GM23338 (cell line): ENCODE measurements around the gene GGA2. TPM values are rescaled to one million over a fixed set of nuclear protein-coding genes. Genes with fewer than 3 reads are reported as not detected.

ENCODE experiments used
- ATAC-seq: fragments of 200-7000 bp; cut with Tn5 transposase; 3 replicates; pipeline ENCODE4 v1.9.1; 2020
- DNase-seq: peaks from one replicate; pipeline ENCODE4 v3.0.0-alpha.2; 2015; ENCODE audit warnings: low spot score
- H2AFZ ChIP-seq: fragments of 200-600 bp; sonication (generic); 2 replicates; pipeline ENCODE4 v1.8.0; 2016; ENCODE audit warnings: antibody characterized with exemption, mild to moderate bottlenecking, moderate library complexity
- H3F3A ChIP-seq: fragments of 200-600 bp; sonication (generic); replicated peaks from 2 replicates; pipeline ENCODE4 v1.8.0; 2017; ENCODE audit warnings: antibody characterized with exemption, mixed run types, low read depth
- H3K27ac ChIP-seq: fragments of 200-600 bp; sonication (generic); 2 replicates; pipeline ENCODE4 v1.6.1; 2016; ENCODE audit warnings: low read depth
- H3K27me3 ChIP-seq: fragments of 200-600 bp; sonication (generic); 2 replicates; pipeline ENCODE4 v1.8.0; 2016; ENCODE audit warnings: mild to moderate bottlenecking, mixed run types, moderate library complexity; ENCODE audit not compliant: insufficient read depth
- H3K36me3 ChIP-seq: fragments of 200-600 bp; sonication (generic); 2 replicates; pipeline ENCODE4 v1.8.0; 2016; ENCODE audit warnings: mild to moderate bottlenecking; ENCODE audit not compliant: insufficient read depth
- H3K4me1 ChIP-seq: fragments of 200-600 bp; sonication (generic); 2 replicates; pipeline ENCODE4 v1.8.0; 2016; ENCODE audit warnings: mild to moderate bottlenecking, moderate library complexity; ENCODE audit not compliant: insufficient read depth
- H3K4me2 ChIP-seq: fragments of 200-600 bp; sonication (generic); 2 replicates; pipeline ENCODE4 v1.7.1; 2017; ENCODE audit warnings: mixed run types
- H3K4me3 ChIP-seq: fragments of 200-600 bp; sonication (generic); 2 replicates; pipeline ENCODE4 v1.6.1; 2016; ENCODE audit warnings: mixed run types
- H3K79me2 ChIP-seq: fragments of 200-600 bp; sonication (generic); replicated peaks from 2 replicates; pipeline ENCODE4 v1.8.0; 2017; ENCODE audit warnings: mild to moderate bottlenecking; ENCODE audit not compliant: insufficient read depth
- H3K9me2 ChIP-seq: fragments of 200-600 bp; sonication (generic); 2 replicates; pipeline ENCODE4 v1.8.0; 2017; ENCODE audit not compliant: insufficient read depth
- H4K20me1 ChIP-seq: fragments of 200-600 bp; sonication (generic); replicated peaks from 2 replicates; pipeline ENCODE4 v1.8.0; 2017; ENCODE audit warnings: mild to moderate bottlenecking; ENCODE audit not compliant: insufficient read depth
- H3K27ac Mint-ChIP-seq: 2 replicates; pipeline ENCODE4 v1.8.0; 2020; ENCODE audit warnings: inconsistent platforms, mild to moderate bottlenecking, moderate library complexity, mixed read lengths
- H3K27me3 Mint-ChIP-seq: 3 replicates; pipeline ENCODE4 v1.8.0; 2022; ENCODE audit warnings: low read depth, mild to moderate bottlenecking, moderate library complexity, mixed read lengths, inconsistent platforms; ENCODE audit not compliant: insufficient read depth, poor library complexity
- H3K36me3 Mint-ChIP-seq: 3 replicates; pipeline ENCODE4 v1.8.0; 2021; ENCODE audit warnings: low read depth, mild to moderate bottlenecking, inconsistent platforms, moderate library complexity, mixed read lengths
- H3K4me1 Mint-ChIP-seq: 3 replicates; pipeline ENCODE4 v1.8.0; 2020; ENCODE audit warnings: mild to moderate bottlenecking, inconsistent platforms, mixed read lengths
- H3K4me3 Mint-ChIP-seq: 3 replicates; pipeline ENCODE4 v1.8.0; 2021; ENCODE audit warnings: moderate library complexity, mild to moderate bottlenecking, inconsistent platforms, mixed read lengths
- H3K9me3 Mint-ChIP-seq: 3 replicates; pipeline ENCODE4 v1.8.0; 2020; ENCODE audit warnings: moderate library complexity, mild to moderate bottlenecking, inconsistent platforms, mixed read lengths
- CREB1 ChIP-seq: fragments of 250-450 bp; sonication (Bioruptor Pico); IDR thresholded peaks from 2 replicates; pipeline ENCODE4 v1.5.0; 2020; ENCODE audit warnings: low read depth, mild to moderate bottlenecking, moderate library complexity
- EZH2 ChIP-seq: fragments of 200-600 bp; sonication (generic); IDR thresholded peaks from one replicate; pipeline ENCODE4 v1.8.0; 2017; ENCODE audit warnings: antibody characterized with exemption, mild to moderate bottlenecking, low read depth; ENCODE audit not compliant: unreplicated experiment
- EZH2phosphoT487 ChIP-seq: fragments of 200-600 bp; sonication (generic); IDR thresholded peaks from one replicate; pipeline ENCODE4 v1.8.1; 2018; ENCODE audit warnings: antibody characterized with exemption; ENCODE audit not compliant: unreplicated experiment
- JUNB ChIP-seq: IDR thresholded peaks from one replicate; pipeline ENCODE4 v1.6.1; 2016; ENCODE audit warnings: antibody characterized with exemption; ENCODE audit not compliant: unreplicated experiment
- NANOG ChIP-seq: IDR thresholded peaks from 2 replicates; pipeline ENCODE4 v1.6.1; 2016; ENCODE audit warnings: antibody characterized with exemption, borderline replicate concordance
- POLR2AphosphoS5 ChIP-seq: IDR thresholded peaks from 2 replicates; pipeline ENCODE4 v1.6.1; 2016; ENCODE audit warnings: antibody characterized with exemption, low read depth
- STAT1 ChIP-seq: IDR thresholded peaks from one replicate; pipeline ENCODE4 v1.6.1; 2016; ENCODE audit warnings: antibody characterized with exemption; ENCODE audit not compliant: unreplicated experiment
- ZNF114 ChIP-seq: fragments of 250-450 bp; sonication (Bioruptor Pico); IDR thresholded peaks from 2 replicates; pipeline ENCODE4 v1.5.0; 2020; ENCODE audit warnings: mild to moderate bottlenecking, moderate library complexity
- ZNF331 ChIP-seq: fragments of 250-450 bp; sonication (Bioruptor Pico); IDR thresholded peaks from 2 replicates; pipeline ENCODE4 v1.5.0; 2020; ENCODE audit warnings: low read depth, mild to moderate bottlenecking, moderate library complexity
- polyA plus RNA-seq: library from polyadenylated mRNA; unstranded; fragments of >200 nt; fragmentation: Nextera tagmentation; extraction: Ambion mirVana; gene quantifications from 2 replicates; pipeline ENCODE4 v1.2.1, GENCODE V29; 2016
- total RNA-seq: library from RNA; depleted of rRNA; stranded (reverse); fragments of >200 nt; shearing (Covaris generic); gene quantifications from 2 replicates; pipeline ENCODE4 v1.2.3, GENCODE V29; 2014
- TF ChIP-seq, protein P1 (sequence below): IDR thresholded peaks from one replicate; pipeline ENCODE4 v1.6.1; 2018; ENCODE audit warnings: antibody characterized with exemption; ENCODE audit not compliant: unreplicated experiment
- TF ChIP-seq, protein P2 (sequence below): fragments of 250-450 bp; sonication (Bioruptor Pico); IDR thresholded peaks from 2 replicates; pipeline ENCODE4 v1.5.0; 2020; ENCODE audit warnings: mild to moderate bottlenecking, moderate library complexity
- TF ChIP-seq, protein P3 (sequence below): IDR thresholded peaks from 2 replicates; pipeline ENCODE4 v1.6.1; 2016; ENCODE audit warnings: antibody characterized with exemption
- TF ChIP-seq, protein P4 (sequence below), 2 experiments: fragments of 200-600 bp in 1 of 2; sonication (generic) in 1 of 2; conservative IDR thresholded peaks; 2 replicates each; pipeline versions ENCODE4 v1.5.1 to v1.6.1; 2016 to 2017; ENCODE audit warnings: antibody characterized with exemption in 2 of 2, low read depth in 2 of 2, mild to moderate bottlenecking in 2 of 2, moderate library complexity in 1 of 2

GGA2 gene
- total and polyA plus RNA-seq, 2 experiments from 2014 or later = 40.3 to 76.6 TPM

DNA sequence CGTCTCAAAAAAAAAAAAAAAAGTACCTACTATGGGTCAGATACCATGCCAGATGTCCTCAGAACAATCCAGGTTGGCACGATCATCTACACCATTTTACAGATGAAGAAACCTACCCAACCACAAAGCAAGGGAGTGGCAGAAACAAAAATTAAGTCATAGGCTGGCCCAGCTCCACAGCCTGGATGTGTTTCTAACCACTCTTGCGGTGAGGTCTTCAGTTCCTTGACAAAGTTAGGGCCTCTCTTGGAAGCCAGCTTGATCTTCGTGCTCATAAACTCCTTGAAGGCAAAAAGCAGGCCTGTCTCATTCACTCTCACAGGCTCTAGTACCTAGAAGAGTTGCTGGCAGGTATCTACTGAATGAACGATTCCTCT is 6.2 kb downstream of the GGA2 start:
- Mint-ChIP-seq H3K27ac (no peak overlapping the region), H3K4me1 (peaks cover 59% of the 10 kb centered on the region), H3K4me3 (no peak overlapping the region), H3K36me3 (peaks cover 11% of the 10 kb centered on the region), H3K9me3 (no peaks in the 10 kb centered on the region; the same call in 2 of the 3 replicates), H3K27me3 (peaks cover 6% of the 10 kb centered on the region)
- no peak for TF ChIP-seq JUNB
- TF ChIP-seq ZNF114 (CRISPR knock-in tag) = no peak
- TF ChIP-seq, protein P1, sequence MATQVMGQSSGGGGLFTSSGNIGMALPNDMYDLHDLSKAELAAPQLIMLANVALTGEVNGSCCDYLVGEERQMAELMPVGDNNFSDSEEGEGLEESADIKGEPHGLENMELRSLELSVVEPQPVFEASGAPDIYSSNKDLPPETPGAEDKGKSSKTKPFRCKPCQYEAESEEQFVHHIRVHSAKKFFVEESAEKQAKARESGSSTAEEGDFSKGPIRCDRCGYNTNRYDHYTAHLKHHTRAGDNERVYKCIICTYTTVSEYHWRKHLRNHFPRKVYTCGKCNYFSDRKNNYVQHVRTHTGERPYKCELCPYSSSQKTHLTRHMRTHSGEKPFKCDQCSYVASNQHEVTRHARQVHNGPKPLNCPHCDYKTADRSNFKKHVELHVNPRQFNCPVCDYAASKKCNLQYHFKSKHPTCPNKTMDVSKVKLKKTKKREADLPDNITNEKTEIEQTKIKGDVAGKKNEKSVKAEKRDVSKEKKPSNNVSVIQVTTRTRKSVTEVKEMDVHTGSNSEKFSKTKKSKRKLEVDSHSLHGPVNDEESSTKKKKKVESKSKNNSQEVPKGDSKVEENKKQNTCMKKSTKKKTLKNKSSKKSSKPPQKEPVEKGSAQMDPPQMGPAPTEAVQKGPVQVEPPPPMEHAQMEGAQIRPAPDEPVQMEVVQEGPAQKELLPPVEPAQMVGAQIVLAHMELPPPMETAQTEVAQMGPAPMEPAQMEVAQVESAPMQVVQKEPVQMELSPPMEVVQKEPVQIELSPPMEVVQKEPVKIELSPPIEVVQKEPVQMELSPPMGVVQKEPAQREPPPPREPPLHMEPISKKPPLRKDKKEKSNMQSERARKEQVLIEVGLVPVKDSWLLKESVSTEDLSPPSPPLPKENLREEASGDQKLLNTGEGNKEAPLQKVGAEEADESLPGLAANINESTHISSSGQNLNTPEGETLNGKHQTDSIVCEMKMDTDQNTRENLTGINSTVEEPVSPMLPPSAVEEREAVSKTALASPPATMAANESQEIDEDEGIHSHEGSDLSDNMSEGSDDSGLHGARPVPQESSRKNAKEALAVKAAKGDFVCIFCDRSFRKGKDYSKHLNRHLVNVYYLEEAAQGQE = no peak
- TF ChIP-seq NANOG = no peak
- TF ChIP-seq, protein P2, sequence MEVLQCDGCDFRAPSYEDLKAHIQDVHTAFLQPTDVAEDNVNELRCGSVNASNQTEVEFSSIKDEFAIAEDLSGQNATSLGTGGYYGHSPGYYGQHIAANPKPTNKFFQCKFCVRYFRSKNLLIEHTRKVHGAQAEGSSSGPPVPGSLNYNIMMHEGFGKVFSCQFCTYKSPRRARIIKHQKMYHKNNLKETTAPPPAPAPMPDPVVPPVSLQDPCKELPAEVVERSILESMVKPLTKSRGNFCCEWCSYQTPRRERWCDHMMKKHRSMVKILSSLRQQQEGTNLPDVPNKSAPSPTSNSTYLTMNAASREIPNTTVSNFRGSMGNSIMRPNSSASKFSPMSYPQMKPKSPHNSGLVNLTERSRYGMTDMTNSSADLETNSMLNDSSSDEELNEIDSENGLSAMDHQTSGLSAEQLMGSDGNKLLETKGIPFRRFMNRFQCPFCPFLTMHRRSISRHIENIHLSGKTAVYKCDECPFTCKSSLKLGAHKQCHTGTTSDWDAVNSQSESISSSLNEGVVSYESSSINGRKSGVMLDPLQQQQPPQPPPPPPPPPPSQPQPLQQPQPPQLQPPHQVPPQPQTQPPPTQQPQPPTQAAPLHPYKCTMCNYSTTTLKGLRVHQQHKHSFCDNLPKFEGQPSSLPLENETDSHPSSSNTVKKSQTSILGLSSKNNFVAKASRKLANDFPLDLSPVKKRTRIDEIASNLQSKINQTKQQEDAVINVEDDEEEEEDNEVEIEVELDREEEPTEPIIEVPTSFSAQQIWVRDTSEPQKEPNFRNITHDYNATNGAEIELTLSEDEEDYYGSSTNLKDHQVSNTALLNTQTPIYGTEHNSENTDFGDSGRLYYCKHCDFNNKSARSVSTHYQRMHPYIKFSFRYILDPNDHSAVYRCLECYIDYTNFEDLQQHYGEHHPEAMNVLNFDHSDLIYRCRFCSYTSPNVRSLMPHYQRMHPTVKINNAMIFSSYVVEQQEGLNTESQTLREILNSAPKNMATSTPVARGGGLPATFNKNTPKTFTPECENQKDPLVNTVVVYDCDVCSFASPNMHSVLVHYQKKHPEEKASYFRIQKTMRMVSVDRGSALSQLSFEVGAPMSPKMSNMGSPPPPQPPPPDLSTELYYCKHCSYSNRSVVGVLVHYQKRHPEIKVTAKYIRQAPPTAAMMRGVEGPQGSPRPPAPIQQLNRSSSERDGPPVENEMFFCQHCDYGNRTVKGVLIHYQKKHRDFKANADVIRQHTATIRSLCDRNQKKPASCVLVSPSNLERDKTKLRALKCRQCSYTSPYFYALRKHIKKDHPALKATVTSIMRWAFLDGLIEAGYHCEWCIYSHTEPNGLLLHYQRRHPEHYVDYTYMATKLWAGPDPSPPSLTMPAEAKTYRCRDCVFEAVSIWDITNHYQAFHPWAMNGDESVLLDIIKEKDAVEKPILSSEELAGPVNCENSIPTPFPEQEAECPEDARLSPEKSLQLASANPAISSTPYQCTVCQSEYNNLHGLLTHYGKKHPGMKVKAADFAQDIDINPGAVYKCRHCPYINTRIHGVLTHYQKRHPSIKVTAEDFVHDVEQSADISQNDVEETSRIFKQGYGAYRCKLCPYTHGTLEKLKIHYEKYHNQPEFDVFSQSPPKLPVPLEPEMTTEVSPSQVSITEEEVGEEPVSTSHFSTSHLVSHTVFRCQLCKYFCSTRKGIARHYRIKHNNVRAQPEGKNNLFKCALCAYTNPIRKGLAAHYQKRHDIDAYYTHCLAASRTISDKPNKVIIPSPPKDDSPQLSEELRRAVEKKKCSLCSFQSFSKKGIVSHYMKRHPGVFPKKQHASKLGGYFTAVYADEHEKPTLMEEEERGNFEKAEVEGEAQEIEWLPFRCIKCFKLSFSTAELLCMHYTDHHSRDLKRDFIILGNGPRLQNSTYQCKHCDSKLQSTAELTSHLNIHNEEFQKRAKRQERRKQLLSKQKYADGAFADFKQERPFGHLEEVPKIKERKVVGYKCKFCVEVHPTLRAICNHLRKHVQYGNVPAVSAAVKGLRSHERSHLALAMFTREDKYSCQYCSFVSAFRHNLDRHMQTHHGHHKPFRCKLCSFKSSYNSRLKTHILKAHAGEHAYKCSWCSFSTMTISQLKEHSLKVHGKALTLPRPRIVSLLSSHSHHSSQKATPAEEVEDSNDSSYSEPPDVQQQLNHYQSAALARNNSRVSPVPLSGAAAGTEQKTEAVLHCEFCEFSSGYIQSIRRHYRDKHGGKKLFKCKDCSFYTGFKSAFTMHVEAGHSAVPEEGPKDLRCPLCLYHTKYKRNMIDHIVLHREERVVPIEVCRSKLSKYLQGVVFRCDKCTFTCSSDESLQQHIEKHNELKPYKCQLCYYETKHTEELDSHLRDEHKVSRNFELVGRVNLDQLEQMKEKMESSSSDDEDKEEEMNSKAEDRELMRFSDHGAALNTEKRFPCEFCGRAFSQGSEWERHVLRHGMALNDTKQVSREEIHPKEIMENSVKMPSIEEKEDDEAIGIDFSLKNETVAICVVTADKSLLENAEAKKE = no peak
- no peak for TF ChIP-seq POLR2AphosphoS5
- no peak for TF ChIP-seq STAT1
- no peak for TF ChIP-seq CREB1
- TF ChIP-seq, protein P3, sequence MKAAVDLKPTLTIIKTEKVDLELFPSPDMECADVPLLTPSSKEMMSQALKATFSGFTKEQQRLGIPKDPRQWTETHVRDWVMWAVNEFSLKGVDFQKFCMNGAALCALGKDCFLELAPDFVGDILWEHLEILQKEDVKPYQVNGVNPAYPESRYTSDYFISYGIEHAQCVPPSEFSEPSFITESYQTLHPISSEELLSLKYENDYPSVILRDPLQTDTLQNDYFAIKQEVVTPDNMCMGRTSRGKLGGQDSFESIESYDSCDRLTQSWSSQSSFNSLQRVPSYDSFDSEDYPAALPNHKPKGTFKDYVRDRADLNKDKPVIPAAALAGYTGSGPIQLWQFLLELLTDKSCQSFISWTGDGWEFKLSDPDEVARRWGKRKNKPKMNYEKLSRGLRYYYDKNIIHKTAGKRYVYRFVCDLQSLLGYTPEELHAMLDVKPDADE = no peak
- TF ChIP-seq, protein P4, sequence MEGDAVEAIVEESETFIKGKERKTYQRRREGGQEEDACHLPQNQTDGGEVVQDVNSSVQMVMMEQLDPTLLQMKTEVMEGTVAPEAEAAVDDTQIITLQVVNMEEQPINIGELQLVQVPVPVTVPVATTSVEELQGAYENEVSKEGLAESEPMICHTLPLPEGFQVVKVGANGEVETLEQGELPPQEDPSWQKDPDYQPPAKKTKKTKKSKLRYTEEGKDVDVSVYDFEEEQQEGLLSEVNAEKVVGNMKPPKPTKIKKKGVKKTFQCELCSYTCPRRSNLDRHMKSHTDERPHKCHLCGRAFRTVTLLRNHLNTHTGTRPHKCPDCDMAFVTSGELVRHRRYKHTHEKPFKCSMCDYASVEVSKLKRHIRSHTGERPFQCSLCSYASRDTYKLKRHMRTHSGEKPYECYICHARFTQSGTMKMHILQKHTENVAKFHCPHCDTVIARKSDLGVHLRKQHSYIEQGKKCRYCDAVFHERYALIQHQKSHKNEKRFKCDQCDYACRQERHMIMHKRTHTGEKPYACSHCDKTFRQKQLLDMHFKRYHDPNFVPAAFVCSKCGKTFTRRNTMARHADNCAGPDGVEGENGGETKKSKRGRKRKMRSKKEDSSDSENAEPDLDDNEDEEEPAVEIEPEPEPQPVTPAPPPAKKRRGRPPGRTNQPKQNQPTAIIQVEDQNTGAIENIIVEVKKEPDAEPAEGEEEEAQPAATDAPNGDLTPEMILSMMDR (conservative IDR thresholded peaks at IDR 0.05; ENCODE audit: low read depth in 2 of 2) = no peak
- TF ChIP-seq EZH2 = no peak
- TF ChIP-seq ZNF331 = no peak
- TF ChIP-seq EZH2phosphoT487 = no peak
- ATAC-seq (no peak), DNase-seq (no peak)
- Histone ChIP-seq H4K20me1 (peaks cover 88% of the 10 kb centered on the region), H2AFZ (no peak overlapping the region), H3F3A (no peaks in the 10 kb centered on the region), H3K4me1 (peaks cover 43% of the 10 kb centered on the region), H3K9me2 (no peaks in the 10 kb centered on the region), H3K27me3 (no peaks in the 10 kb centered on the region), H3K4me2 (no peak overlapping the region), H3K4me3 (no peak overlapping the region), H3K79me2 (peaks cover 100% of the 10 kb centered on the region), H3K27ac (peak overlapping the region; percentile 69; the same call in 1 of the 2 replicates), H3K36me3 (no peaks in the 10 kb centered on the region)
